Gastroesophageal sphincter (tissue), 4 donors: ENCODE results near the gene ENOSF1. TPM values are rescaled to one million over a fixed set of nuclear protein-coding genes. Genes with fewer than 3 reads are reported as not detected.
"Not testable (repeated sequence)": the region's sequence is repeated elsewhere in the genome, so short reads cannot be mapped to it uniquely, and the experiment has no call there.

Experiments used
- ATAC-seq: fragments of 150-250 bp; one replicate; pipeline ENCODE4 v1.9.1; 2016; ENCODE audit warnings: mild to moderate bottlenecking, moderate library complexity
- H3K27ac ChIP-seq, 4 donors: fragments of 200-600 bp; sonication (generic) in 3 of 4; 1 replicate in 3 of 4; 2 replicates in 1 of 4; pipeline ENCODE4 v1.5.1; 2016 to 2019
- H3K27me3 ChIP-seq: fragments of 200-600 bp; sonication (generic); one replicate; pipeline ENCODE4 v1.5.1; 2019
- H3K36me3 ChIP-seq, 2 donors: fragments of 200-600 bp; sonication (generic); one replicate each; pipeline ENCODE4 v1.5.1; 2019; ENCODE audit warnings: control low read depth in 1 of 2
- H3K4me1 ChIP-seq, 3 donors: fragments of 200-600 bp; sonication (generic); 1 replicate in 2 of 3; 2 replicates in 1 of 3; pipeline ENCODE4 v1.5.1; 2016 to 2019; ENCODE audit warnings: control low read depth in 2 of 3
- H3K4me3 ChIP-seq, 2 donors: fragments of 200-600 bp; sonication (generic); one replicate each; pipeline ENCODE4 v1.5.1; 2019; ENCODE audit warnings: mild to moderate bottlenecking in 1 of 2, moderate library complexity in 1 of 2
- H3K9me3 ChIP-seq, 3 donors: fragments of 200-600 bp; sonication (generic); one replicate each; pipeline ENCODE4 v1.5.1; 2017 to 2019; ENCODE audit warnings: control low read depth in 2 of 3
- CTCF ChIP-seq, 4 experiments: fragments of 200-600 bp in 2 of 4; fragments of 450-650 bp in 2 of 4; sonication (generic) in 1 of 4; IDR thresholded peaks; one replicate each; pipeline ENCODE4 v1.5.1; 2017 to 2019; ENCODE audit warnings: antibody characterized with exemption in 4 of 4, mild to moderate bottlenecking in 2 of 4, moderate library complexity in 2 of 4
- EP300 ChIP-seq: sonication (generic); formaldehyde crosslinking; IDR thresholded peaks from one replicate; pipeline ENCODE4 v1.6.1; 2017; ENCODE audit warnings: antibody characterized with exemption, mild to moderate bottlenecking
- POLR2A ChIP-seq, 2 donors: fragments of 450-650 bp; IDR thresholded peaks; one replicate each; pipeline ENCODE4 v1.6.1; 2017; ENCODE audit warnings: antibody characterized with exemption in 2 of 2, mild to moderate bottlenecking in 2 of 2, moderate library complexity in 1 of 2
- POLR2AphosphoS5 ChIP-seq: sonication (generic); formaldehyde crosslinking; IDR thresholded peaks from one replicate; pipeline ENCODE4 v1.6.1; 2017; ENCODE audit warnings: antibody characterized with exemption
- WGBS, 2 donors: methylation state at CpG; one replicate each; pipeline ENCODE4 v1.1.5; 2018; ENCODE audit warnings: low coverage in 1 of 2; 5-methylcytosine and 5-hydroxymethylcytosine counted together
- total RNA-seq, 4 donors: library from RNA; depleted of rRNA; stranded (reverse); fragments of >200 nt; gene quantifications; one replicate each; pipeline ENCODE4 v1.1.0, GENCODE V29; 2016

Gene ENOSF1
- total RNA-seq, 4 donors from 2014 or later: 16.2 to 80.2 (median 37.1) TPM

- H3K9me3 ChIP-seq: no peaks in the 10 kb centered on the region
- no peak for ATAC-seq
- no peak overlapping the region for H3K27ac ChIP-seq
- 80 to 84% methylated on average over 2 of the region's 2 CpGs for WGBS, 2 donors
- H3K36me3 ChIP-seq: peaks cover 0 to 65% of the 10 kb centered on the region in 2 donors
- H3K27me3 ChIP-seq: no peaks in the 10 kb centered on the region
- TF ChIP-seq POLR2AphosphoS5 (no peak), CTCF (IDR thresholded peaks at IDR 0.05) (no peak), POLR2A (IDR thresholded peaks at IDR 0.05) (no peak), EP300 (no peak)
- H3K4me1 ChIP-seq: peaks cover 0 to 3% (median 0%) of the 10 kb centered on the region in 3 donors
- H3K4me3 ChIP-seq: no peak overlapping the region
Observed at GRCh38 chr18:744832-745597, 32.6 kb upstream of the ENOSF1 start.

- TF ChIP-seq POLR2AphosphoS5 (no peak), CTCF (IDR thresholded peaks at IDR 0.05) (peak; percentile 75 to 84 (median 77))
- H3K9me3 ChIP-seq: no peaks in the 10 kb centered on the region
- peak; percentile 65 for ATAC-seq
- H3K27ac ChIP-seq: no peak overlapping the region
- peaks cover 0 to 77% of the 10 kb centered on the region in 2 donors for H3K36me3 ChIP-seq
- no peak overlapping the region for H3K4me3 ChIP-seq
- no peaks in the 10 kb centered on the region for H3K27me3 ChIP-seq
- peaks cover 0 to 3% (median 0%) of the 10 kb centered on the region in 3 donors for H3K4me1 ChIP-seq
Observed at GRCh38 chr18:741931-742512, 29.6 kb upstream of the ENOSF1 start.

- H3K9me3 ChIP-seq: no peaks in the 10 kb centered on the region
- 93 to 100% methylated on average over 3 of the region's 3 CpGs for WGBS, 2 donors
- H3K4me3 ChIP-seq: no peak overlapping the region
- peaks cover 0 to 79% of the 10 kb centered on the region in 2 donors for H3K36me3 ChIP-seq
- no peak for ATAC-seq
- TF ChIP-seq CTCF (IDR thresholded peaks at IDR 0.05) (no peak), POLR2A (IDR thresholded peaks at IDR 0.05) (no peak), POLR2AphosphoS5 (no peak), EP300 (no peak)
- no peak overlapping the region for H3K27ac ChIP-seq
- no peaks in the 10 kb centered on the region for H3K4me1 ChIP-seq
- no peaks in the 10 kb centered on the region for H3K27me3 ChIP-seq
Observed at GRCh38 chr18:732371-732770, 19.9 kb upstream of the ENOSF1 start.

GRCh38 chr18:731185-731584 is 18.8 kb upstream of the ENOSF1 start:
- Histone ChIP-seq H3K27ac (no peak overlapping the region), H3K4me3 (no peak overlapping the region), H3K36me3 (peaks cover 0 to 70% of the 10 kb centered on the region in 2 donors), H3K9me3 (no peaks in the 10 kb centered on the region), H3K4me1 (no peaks in the 10 kb centered on the region), H3K27me3 (no peaks in the 10 kb centered on the region)
- ATAC-seq: no peak
- TF ChIP-seq CTCF (IDR thresholded peaks at IDR 0.05): no peak
- no peak for TF ChIP-seq POLR2A (IDR thresholded peaks at IDR 0.05)
- TF ChIP-seq POLR2AphosphoS5: no peak

- Histone ChIP-seq H3K27me3 (no peaks in the 10 kb centered on the region), H3K27ac (no peak overlapping the region), H3K36me3 (peaks cover 0 to 70% of the 10 kb centered on the region in 2 donors), H3K9me3 (no peaks in the 10 kb centered on the region), H3K4me1 (no peaks in the 10 kb centered on the region), H3K4me3 (no peak overlapping the region)
- TF ChIP-seq POLR2A (IDR thresholded peaks at IDR 0.05) (no peak), CTCF (IDR thresholded peaks at IDR 0.05) (no peak), EP300 (no peak), POLR2AphosphoS5 (no peak)
- ATAC-seq: no peak
Observed at GRCh38 chr18:730692-731091, 18.3 kb upstream of the ENOSF1 start.

- H3K9me3 ChIP-seq: not testable (repeated sequence)
Observed at GRCh38 chr18:730120-730519, 17.7 kb upstream of the ENOSF1 start.

More at GRCh38 chr18:730120-730519, 17.7 kb upstream of the ENOSF1 start:
- not testable (repeated sequence) for ATAC-seq, H3K4me1 ChIP-seq, H3K27me3 ChIP-seq, H3K27ac ChIP-seq, H3K4me3 ChIP-seq
- peaks cover 0 to 70% of the 10 kb centered on the region in 2 donors for H3K36me3 ChIP-seq
- WGBS, 2 donors: 93 to 100% methylated on average over 2 to 5 of the region's 5 CpGs
